ENCODE data around the gene SCAF11. TPM values are rescaled to one million over a fixed set of nuclear protein-coding genes. Genes with fewer than 3 reads are reported as not detected.

SCAF11 gene
- total and polyA plus RNA-seq, 9 donors, result 30.8 to 149 (median 94.1) TPM

- DNase-seq, result no peak
- Histone ChIP-seq H3K27ac (no peak overlapping the region), H3K4me1 (ENCODE audit: insufficient read depth) (peaks cover 2% of the 10 kb centered on the region), H3K9me3 (no peaks in the 10 kb centered on the region), H3K4me3 (no peak overlapping the region), H3K27me3 (no peaks in the 10 kb centered on the region), H3K36me3 (no peaks in the 10 kb centered on the region)
- no peak for TF ChIP-seq CTCF (IDR thresholded peaks at IDR 0.05)
- no peak for TF ChIP-seq POLR2A (IDR thresholded peaks at IDR 0.05)
- TF ChIP-seq EP300 (IDR thresholded peaks at IDR 0.05), result no peak
- intact Hi-C loops (cut with DNase I), result no loop called here
Observed at GRCh38 chr12:45977620-45978019, 12.8 kb downstream of the SCAF11 start.

- intact Hi-C loops (cut with DNase I), result no loop called here
- Histone ChIP-seq H3K4me3 (no peak overlapping the region), H3K27ac (no peak overlapping the region), H3K27me3 (no peaks in the 10 kb centered on the region), H3K36me3 (no peaks in the 10 kb centered on the region), H3K4me1 (ENCODE audit: insufficient read depth) (peaks cover 4% of the 10 kb centered on the region), H3K9me3 (no peaks in the 10 kb centered on the region)
- no peak for DNase-seq
- TF ChIP-seq EP300 (IDR thresholded peaks at IDR 0.05) (no peak), CTCF (IDR thresholded peaks at IDR 0.05) (no peak), POLR2A (IDR thresholded peaks at IDR 0.05) (no peak)
- 93 to 96% (median 95%) methylated on average over 6 of the region's 6 CpGs for WGBS, 3 donors
Observed at GRCh38 chr12:45975506-45975905, 14.9 kb downstream of the SCAF11 start.

- no peak for DNase-seq
- Histone ChIP-seq H3K4me1 (ENCODE audit: insufficient read depth) (peaks cover 4% of the 10 kb centered on the region), H3K9me3 (no peaks in the 10 kb centered on the region), H3K36me3 (no peaks in the 10 kb centered on the region), H3K27me3 (no peaks in the 10 kb centered on the region), H3K4me3 (no peak overlapping the region), H3K27ac (no peak overlapping the region)
- TF ChIP-seq CTCF (IDR thresholded peaks at IDR 0.05) (no peak), EP300 (IDR thresholded peaks at IDR 0.05) (no peak), POLR2A (IDR thresholded peaks at IDR 0.05) (no peak)
- 80 to 85% (median 82%) methylated on average over 4 of the region's 4 CpGs for WGBS, 3 donors
- intact Hi-C loops (cut with DNase I), result no loop called here
Observed at GRCh38 chr12:45974883-45975282, 15.5 kb downstream of the SCAF11 start.

- H3K27ac ChIP-seq, result no peak overlapping the region
- TF ChIP-seq EP300 (IDR thresholded peaks at IDR 0.05) (no peak), CTCF (IDR thresholded peaks at IDR 0.05) (no peak), POLR2A (IDR thresholded peaks at IDR 0.05) (no peak)
- H3K4me3 ChIP-seq, result no peak overlapping the region
- H3K27me3 ChIP-seq, result no peaks in the 10 kb centered on the region
- H3K36me3 ChIP-seq, result no peaks in the 10 kb centered on the region
- peaks cover 4% of the 10 kb centered on the region for H3K4me1 ChIP-seq (ENCODE audit: insufficient read depth)
- DNase-seq, result no peak
- no peaks in the 10 kb centered on the region for H3K9me3 ChIP-seq
- intact Hi-C loops (cut with DNase I), result no loop called here
Observed at GRCh38 chr12:45974171-45974719, 16.1 kb downstream of the SCAF11 start.
